AG04449 (cell line): Measurements from ENCODE around the gene PTPRF.

Source experiments
- CTCF ChIA-PET: fragments of 350-600 bp; formaldehyde crosslinking; extraction: SDS; loops from one replicate; lab custom pipeline; 2021; ENCODE audit warnings: antibody characterized with exemption; lab: Yijun Ruan, JAX
- POLR2A ChIA-PET: fragments of 400-600, 350-600 bp; formaldehyde crosslinking; extraction: SDS; loops from one replicate; lab custom pipeline; 2020; ENCODE audit warnings: antibody characterized with exemption, inconsistent platforms; lab: Yijun Ruan, JAX
- DNase-seq: peaks from one replicate; pipeline ENCODE4 v3.0.0-alpha.2; 2010; ENCODE audit warnings: low read depth, low spot score
- H3K4me3 ChIP-seq: 2 replicates; pipeline ENCODE4 v1.5.1; 2011; ENCODE audit warnings: low read depth, mild to moderate bottlenecking, control low read depth, low read length
- TF ChIP-seq, protein P1 (sequence below): IDR thresholded peaks from one replicate; pipeline ENCODE4 v1.5.1; 2011; ENCODE audit warnings: mild to moderate bottlenecking, moderate library complexity, low read length, control low read depth, inconsistent platforms; ENCODE audit not compliant: insufficient read depth; ENCODE audit errors: missing control alignments

The PTPRF gene

DNA sequence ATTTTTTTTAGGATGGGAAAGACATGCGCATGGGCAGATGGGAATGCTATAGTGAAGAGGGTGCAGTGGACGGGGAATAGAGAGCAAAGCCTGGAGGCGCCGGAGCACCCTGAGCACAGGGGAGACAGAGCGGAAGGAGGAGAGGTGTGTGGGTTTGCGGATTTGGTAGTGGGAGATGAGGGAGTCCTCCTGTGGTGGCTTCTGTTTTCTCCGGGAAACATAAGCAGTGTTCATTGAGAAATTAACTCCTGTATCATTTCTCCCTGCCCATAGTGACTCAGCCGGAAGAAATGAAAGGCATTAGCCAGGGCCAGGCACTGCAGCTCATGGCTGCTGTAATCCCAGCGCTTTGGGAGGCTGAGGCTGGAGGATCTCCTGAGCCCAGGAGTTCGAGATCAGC is 4.7 kb upstream of the PTPRF start:
- POLR2A ChIA-PET: no interaction called here
- DNase-seq: no peak
- TF ChIP-seq, protein P1, sequence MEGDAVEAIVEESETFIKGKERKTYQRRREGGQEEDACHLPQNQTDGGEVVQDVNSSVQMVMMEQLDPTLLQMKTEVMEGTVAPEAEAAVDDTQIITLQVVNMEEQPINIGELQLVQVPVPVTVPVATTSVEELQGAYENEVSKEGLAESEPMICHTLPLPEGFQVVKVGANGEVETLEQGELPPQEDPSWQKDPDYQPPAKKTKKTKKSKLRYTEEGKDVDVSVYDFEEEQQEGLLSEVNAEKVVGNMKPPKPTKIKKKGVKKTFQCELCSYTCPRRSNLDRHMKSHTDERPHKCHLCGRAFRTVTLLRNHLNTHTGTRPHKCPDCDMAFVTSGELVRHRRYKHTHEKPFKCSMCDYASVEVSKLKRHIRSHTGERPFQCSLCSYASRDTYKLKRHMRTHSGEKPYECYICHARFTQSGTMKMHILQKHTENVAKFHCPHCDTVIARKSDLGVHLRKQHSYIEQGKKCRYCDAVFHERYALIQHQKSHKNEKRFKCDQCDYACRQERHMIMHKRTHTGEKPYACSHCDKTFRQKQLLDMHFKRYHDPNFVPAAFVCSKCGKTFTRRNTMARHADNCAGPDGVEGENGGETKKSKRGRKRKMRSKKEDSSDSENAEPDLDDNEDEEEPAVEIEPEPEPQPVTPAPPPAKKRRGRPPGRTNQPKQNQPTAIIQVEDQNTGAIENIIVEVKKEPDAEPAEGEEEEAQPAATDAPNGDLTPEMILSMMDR: no peak
- CTCF ChIA-PET: interaction anchor here (1.0 to 1.9 kb wide), 5 partner anchors 10 to 409 kb away, joined by 3 to 5 read pairs (median 5); no protein-coding TSS in a partner anchor
- no peak overlapping the region for H3K4me3 ChIP-seq

DNA sequence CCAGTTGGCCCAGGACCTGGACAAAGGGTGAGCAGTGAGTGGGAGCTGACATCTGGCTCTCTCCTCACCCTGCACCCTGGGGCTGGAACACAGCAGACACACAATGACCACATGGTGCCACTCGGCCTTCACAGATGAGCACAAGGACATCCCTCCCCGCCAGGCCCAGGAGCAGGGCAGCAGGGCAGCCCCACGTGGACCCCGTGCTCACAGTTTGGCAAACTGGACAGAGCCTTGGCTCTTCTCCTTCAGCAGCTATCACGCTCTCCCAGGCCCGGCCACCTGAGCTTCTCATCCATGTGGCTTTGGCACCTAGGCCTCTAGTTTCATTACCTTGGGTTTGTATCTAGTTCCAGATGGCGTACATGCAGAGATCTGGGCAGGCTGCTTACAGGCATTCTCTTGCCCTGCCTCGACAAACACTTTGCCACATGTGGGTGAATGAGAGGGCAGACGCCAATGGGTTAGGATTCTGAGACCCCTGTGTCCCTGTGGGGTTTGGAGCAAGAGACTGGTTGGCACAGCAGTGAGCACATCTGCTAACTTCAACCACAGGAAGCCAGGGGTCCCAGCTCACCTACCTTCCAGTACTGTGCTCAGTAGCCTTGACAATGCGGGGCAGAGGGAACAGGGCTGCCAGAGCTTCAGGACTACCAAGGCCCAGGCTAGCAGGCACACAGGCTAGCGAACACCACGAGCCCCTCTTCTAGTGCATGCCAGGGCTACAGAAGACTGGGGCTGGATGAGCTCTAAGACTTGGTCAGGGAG is 3.4 kb upstream of the PTPRF start:
- ChIA-PET CTCF (interaction anchor here (0.6 to 4.5 kb wide), 12 partner anchors 11 to 502 kb away, joined by 3 to 25 read pairs (median 5); partner anchors contain the start of gene KDM4A), POLR2A (interaction anchor here (1.4 kb wide), 1 partner anchor 123 kb away, joined by 5 read pairs; the partner anchor contains the start of gene KDM4A)
- H3K4me3 ChIP-seq: no peak overlapping the region
- DNase-seq: no peak
- TF ChIP-seq, protein P1: no peak

DNA sequence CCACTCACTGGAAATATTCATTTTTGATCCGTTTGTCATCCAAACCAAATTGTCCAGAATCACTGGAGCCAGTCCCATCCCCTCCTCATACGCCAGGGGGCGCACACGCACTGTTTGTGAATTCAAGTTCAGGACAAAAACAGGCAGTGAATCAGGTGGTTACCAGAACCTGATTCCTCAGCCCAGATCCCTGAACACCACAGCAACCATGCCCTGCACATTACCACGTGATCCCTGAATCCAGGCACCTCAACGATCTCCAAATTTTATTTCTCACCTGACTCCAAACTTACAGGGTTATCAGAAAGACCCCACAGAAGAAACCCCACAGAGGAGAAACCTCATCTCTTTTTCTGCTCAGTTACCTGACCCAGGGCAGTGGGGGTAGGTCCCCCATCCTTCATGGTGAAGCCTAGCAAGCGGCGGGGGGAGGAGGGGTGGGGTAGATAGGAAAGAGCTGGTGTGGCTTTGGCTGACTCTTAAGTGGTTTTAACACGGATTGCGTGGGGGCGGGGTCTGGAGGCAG is 1.4 kb upstream of the PTPRF start:
- peak; percentile 53 for DNase-seq
- H3K4me3 ChIP-seq: no peak overlapping the region
- POLR2A ChIA-PET: interaction anchor here (1.7 kb wide), 1 partner anchor 121 kb away, joined by 11 read pairs; the partner anchor contains the start of gene KDM4A
- TF ChIP-seq, protein P1: peak; percentile 91
- CTCF ChIA-PET: interaction anchor here (0.8 to 4.5 kb wide), 48 partner anchors 9 to 519 kb away, joined by 3 to 30 read pairs (median 4); partner anchors contain the start of genes HYI and KDM4A

DNA sequence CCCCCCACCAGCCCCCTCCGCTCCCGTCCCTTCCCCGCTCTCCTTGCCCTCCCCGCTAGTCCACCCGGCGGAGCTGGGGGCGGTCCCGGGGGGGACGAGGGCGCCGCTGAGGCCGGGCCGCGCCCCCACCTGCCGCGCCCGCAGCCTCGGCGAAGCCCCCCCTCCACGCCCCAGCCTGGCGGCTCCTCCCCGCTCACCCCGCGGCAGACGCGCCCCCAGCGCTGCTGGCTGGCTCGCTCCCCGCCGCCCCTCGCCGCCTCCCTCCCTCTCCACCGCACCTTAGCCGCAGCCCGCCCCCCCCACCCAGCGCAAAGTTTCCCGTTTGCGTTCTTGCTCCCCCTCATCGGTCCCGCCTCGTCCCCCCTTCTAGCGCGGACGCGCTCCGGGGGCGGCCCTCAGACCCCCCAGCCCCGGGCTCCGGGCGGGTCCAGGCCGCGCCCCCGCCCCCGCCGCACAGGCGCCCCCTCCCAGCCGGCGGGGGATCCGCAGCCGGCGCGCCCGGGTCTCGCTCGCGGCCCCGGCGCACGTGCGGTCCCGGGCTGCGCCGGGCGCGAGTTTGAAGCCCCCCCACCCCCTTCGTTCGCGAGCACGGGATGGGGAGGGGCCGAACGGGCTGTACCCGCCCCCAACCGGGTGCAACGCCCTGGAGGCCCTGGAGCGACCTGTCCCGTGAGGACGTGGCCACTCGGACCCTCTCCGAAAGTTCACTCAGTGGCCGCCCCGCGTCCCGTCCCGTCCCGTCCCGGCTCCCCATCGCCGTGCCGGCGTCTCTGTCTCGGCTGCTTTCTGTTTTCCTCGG is 623 bp downstream of the PTPRF start:
- no peak for DNase-seq
- ChIA-PET CTCF (interaction anchor here (1.0 to 4.5 kb wide), 10 partner anchors 11 to 404 kb away, joined by 3 to 30 read pairs (median 10); partner anchors contain the start of gene KDM4A), POLR2A (interaction anchor here (1.7 kb wide), 1 partner anchor 119 kb away, joined by 11 read pairs; the partner anchor contains the start of gene KDM4A)
- H3K4me3 ChIP-seq: peak overlapping the region; percentile 75
- TF ChIP-seq, protein P1: no peak

DNA sequence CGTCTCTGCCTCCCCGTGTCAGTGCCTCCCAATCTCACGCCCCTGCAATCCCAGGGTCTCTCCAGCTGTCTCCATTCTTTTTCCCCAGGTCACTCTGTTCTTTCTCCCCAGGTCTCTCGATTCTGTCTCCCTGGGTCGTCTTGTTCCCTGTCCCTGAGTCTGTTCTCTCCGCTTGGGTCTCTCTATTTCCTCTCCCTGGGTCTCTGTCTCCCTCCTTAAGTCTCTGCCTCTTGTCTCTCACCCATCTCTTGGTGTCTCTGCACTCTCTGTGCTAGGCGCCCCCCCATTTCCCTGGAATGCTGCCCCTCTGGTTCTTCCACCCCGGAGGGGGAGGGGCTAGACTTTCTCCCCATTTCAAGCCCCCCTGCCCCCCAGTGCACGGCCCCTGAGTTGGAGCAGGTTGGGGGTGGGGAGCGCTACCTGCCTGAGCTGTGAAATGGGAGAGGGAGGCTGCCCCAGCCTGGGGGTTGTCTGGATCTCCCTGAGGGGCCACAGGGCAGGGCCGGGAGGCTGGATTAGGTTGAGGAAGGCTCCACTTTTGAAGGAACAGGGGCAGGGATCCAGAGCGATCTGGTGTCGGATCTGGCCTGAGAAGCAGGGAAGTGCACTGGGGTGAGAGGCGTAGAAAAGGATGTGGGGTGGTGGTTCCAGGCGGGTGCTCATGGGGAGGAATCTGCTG is 1.4 kb downstream of the PTPRF start:
- TF ChIP-seq, protein P1: no peak
- CTCF ChIA-PET: interaction anchor here (0.5 to 4.0 kb wide), 5 partner anchors 12 to 493 kb away, joined by 3 to 15 read pairs (median 4); no protein-coding TSS in a partner anchor
- H3K4me3 ChIP-seq: peak overlapping the region; percentile 75
- POLR2A ChIA-PET: no interaction called here
- no peak for DNase-seq
